K562 (cell line): ENCODE measurements around the gene KRT77. TPM values are rescaled to one million over a fixed set of nuclear protein-coding genes. Genes with fewer than 3 reads are reported as not detected.

ENCODE experiments used
- HINFP ChIP-seq: fragments of 450-650 bp; conservative IDR thresholded peaks from 2 replicates; pipeline ENCODE4 v1.6.1; 2016; ENCODE audit warnings: missing genetic modification characterization, low read depth, mild to moderate bottlenecking, control low read depth, missing compliant biosample characterization
- NELFE ChIP-seq: IDR thresholded peaks from 2 replicates; pipeline ENCODE4 v1.6.1; 2011; ENCODE audit warnings: mild to moderate bottlenecking; ENCODE audit not compliant: insufficient read depth, insufficient read length
- NFE2L1 ChIP-seq: fragments of 450-650 bp; IDR thresholded peaks from 2 replicates; pipeline ENCODE4 v1.6.1; 2016; ENCODE audit warnings: missing genetic modification characterization, low read depth, mild to moderate bottlenecking, missing compliant biosample characterization, moderate library complexity, borderline replicate concordance
- TRIM24 ChIP-seq, 2 experiments: fragments of 450-650 bp; IDR thresholded peaks; 2 replicates each; pipeline ENCODE4 v1.6.1; 2016
- ZFP1 ChIP-seq: fragments of 450-650 bp; formaldehyde crosslinking; IDR thresholded peaks from 2 replicates; pipeline ENCODE4 v1.4.0; 2020; ENCODE audit warnings: mild to moderate bottlenecking, mixed read lengths
- polyA plus RNA-seq, 8 experiments: library from polyadenylated mRNA; depleted of rRNA in 4 of 8; stranded (reverse) in 5 of 8; unstranded in 3 of 8; fragments of >200 nt; fragmentation: Nextera tagmentation in 2 of 8; fragmentation: Illumina TruSeq in 1 of 8; extraction: Ambion mirVana in 2 of 8; extraction: Trizol in 1 of 8; gene quantifications; 2 replicates each; pipeline versions ENCODE4 v1.2.1 to v1.2.3, GENCODE V29; 2011 to 2014; ENCODE audit warnings: inconsistent platforms in 1 of 8, missing spikeins in 1 of 8
- total RNA-seq, 7 experiments: library from RNA; depleted of rRNA in 6 of 7; stranded (reverse); fragments of >200 nt in 6 of 7; fragmentation: Illumina TruSeq in 2 of 7; extraction: Trizol in 2 of 7; gene quantifications; 2 replicates each; pipeline versions ENCODE4 v1.2.1 to v1.2.3, GENCODE V29; 2011 to 2021; ENCODE audit warnings: low replicate concordance in 1 of 7
- TF ChIP-seq, protein P1 (sequence below): sonication (generic); formaldehyde crosslinking; IDR thresholded peaks from 2 replicates; pipeline ENCODE4 v1.8.1; 2022; ENCODE audit warnings: missing genetic modification reagents
- TF ChIP-seq, protein P2 (sequence below), 3 experiments: fragments of 200-800 bp in 1 of 3; fragments of 250-450 bp in 1 of 3; fragments of 450-650 bp in 1 of 3; sonication (Bioruptor Pico) in 1 of 3; sonication (Bioruptor generic) in 1 of 3; formaldehyde crosslinking in 1 of 3; IDR thresholded peaks; 2 replicates each; pipeline versions ENCODE4 v1.6.1 to v1.8.0; 2016 to 2022; ENCODE audit warnings: mild to moderate bottlenecking in 2 of 3, missing genetic modification characterization in 2 of 3, missing compliant biosample characterization in 1 of 3, moderate library complexity in 1 of 3
- TF ChIP-seq, protein P3 (sequence below): sonication (generic); formaldehyde crosslinking; IDR thresholded peaks from 2 replicates; pipeline ENCODE4 v1.9.0; 2022; ENCODE audit warnings: mild to moderate bottlenecking, missing genetic modification reagents
- TF ChIP-seq, protein P4 (sequence below): fragments of 250-450 bp; sonication (Bioruptor Pico); IDR thresholded peaks from 2 replicates; pipeline ENCODE4 v1.4.0; 2020; ENCODE audit warnings: mild to moderate bottlenecking
- TF ChIP-seq, protein P5 (sequence below): fragments of 200-800 bp; sonication (Bioruptor generic); IDR thresholded peaks from 2 replicates; pipeline ENCODE4 v1.6.1; 2016; ENCODE audit warnings: missing genetic modification characterization, missing compliant biosample characterization

The KRT77 gene
- total and polyA plus RNA-seq, 9 of the 15 experiments (the other 6 are each of a cell fraction or from before 2014, with no cell fraction given), result not detected

DNA sequence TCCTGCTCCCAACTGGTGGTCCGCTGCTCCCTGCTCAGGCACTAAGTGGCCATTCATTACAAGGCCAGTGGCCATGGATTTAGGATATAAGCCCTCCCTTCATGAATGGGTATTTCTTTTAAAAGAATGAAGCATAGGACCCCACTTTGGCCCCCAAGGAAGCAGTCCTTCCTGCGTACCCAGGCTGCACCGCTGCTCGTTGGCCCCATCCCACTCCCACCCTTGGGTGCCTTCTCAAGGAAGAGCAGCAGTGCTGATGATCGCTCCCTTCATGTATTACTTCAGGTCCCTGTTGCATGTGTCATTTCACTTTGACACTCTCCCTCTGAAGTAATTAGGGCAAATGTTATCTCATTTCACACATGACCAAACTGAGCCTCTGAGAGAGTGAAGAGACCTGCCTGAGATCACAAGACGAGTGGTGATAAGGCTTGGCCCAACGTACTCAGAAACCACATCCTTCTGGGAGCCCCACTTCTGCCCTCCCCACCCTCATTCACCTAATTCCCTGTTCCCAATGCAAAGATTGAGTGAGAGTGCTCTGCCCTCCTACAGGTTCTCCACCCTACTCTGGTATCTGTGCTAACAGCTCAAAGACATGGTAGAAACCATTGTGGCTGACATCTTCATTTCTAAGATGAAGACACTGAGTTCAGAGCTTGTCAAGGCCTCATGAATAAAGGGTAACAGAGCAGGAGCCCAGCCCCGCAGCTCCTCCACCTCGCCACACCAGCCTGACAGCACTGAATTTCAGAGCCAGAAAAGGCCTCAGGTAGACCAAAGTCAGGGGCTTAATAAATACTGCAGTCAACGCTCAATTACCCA, 41.0 kb downstream of the KRT77 start (continued):
- TF ChIP-seq HINFP (tag), result no peak
- TF ChIP-seq NFE2L1 (tag), result no peak; the same call in 1 of the 2 replicates
- TF ChIP-seq, protein P1, sequence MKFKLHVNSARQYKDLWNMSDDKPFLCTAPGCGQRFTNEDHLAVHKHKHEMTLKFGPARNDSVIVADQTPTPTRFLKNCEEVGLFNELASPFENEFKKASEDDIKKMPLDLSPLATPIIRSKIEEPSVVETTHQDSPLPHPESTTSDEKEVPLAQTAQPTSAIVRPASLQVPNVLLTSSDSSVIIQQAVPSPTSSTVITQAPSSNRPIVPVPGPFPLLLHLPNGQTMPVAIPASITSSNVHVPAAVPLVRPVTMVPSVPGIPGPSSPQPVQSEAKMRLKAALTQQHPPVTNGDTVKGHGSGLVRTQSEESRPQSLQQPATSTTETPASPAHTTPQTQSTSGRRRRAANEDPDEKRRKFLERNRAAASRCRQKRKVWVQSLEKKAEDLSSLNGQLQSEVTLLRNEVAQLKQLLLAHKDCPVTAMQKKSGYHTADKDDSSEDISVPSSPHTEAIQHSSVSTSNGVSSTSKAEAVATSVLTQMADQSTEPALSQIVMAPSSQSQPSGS, result no peak
- TF ChIP-seq, protein P2, sequence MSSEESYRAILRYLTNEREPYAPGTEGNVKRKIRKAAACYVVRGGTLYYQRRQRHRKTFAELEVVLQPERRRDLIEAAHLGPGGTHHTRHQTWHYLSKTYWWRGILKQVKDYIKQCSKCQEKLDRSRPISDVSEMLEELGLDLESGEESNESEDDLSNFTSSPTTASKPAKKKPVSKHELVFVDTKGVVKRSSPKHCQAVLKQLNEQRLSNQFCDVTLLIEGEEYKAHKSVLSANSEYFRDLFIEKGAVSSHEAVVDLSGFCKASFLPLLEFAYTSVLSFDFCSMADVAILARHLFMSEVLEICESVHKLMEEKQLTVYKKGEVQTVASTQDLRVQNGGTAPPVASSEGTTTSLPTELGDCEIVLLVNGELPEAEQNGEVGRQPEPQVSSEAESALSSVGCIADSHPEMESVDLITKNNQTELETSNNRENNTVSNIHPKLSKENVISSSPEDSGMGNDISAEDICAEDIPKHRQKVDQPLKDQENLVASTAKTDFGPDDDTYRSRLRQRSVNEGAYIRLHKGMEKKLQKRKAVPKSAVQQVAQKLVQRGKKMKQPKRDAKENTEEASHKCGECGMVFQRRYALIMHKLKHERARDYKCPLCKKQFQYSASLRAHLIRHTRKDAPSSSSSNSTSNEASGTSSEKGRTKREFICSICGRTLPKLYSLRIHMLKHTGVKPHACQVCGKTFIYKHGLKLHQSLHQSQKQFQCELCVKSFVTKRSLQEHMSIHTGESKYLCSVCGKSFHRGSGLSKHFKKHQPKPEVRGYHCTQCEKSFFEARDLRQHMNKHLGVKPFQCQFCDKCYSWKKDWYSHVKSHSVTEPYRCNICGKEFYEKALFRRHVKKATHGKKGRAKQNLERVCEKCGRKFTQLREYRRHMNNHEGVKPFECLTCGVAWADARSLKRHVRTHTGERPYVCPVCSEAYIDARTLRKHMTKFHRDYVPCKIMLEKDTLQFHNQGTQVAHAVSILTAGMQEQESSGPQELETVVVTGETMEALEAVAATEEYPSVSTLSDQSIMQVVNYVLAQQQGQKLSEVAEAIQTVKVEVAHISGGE (CRISPR knock-in tag; IDR thresholded peaks at IDR 0.05), result peak in 1 of 3 experiments; percentile 70; a peak in 1 of 6 replicates
- peak; percentile 92 to 93 for TF ChIP-seq TRIM24 (IDR thresholded peaks at IDR 0.05)
- TF ChIP-seq, protein P3, sequence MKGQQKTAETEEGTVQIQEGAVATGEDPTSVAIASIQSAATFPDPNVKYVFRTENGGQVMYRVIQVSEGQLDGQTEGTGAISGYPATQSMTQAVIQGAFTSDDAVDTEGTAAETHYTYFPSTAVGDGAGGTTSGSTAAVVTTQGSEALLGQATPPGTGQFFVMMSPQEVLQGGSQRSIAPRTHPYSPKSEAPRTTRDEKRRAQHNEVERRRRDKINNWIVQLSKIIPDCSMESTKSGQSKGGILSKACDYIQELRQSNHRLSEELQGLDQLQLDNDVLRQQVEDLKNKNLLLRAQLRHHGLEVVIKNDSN (CRISPR knock-in tag), result peak; percentile 70
- TF ChIP-seq, protein P4, sequence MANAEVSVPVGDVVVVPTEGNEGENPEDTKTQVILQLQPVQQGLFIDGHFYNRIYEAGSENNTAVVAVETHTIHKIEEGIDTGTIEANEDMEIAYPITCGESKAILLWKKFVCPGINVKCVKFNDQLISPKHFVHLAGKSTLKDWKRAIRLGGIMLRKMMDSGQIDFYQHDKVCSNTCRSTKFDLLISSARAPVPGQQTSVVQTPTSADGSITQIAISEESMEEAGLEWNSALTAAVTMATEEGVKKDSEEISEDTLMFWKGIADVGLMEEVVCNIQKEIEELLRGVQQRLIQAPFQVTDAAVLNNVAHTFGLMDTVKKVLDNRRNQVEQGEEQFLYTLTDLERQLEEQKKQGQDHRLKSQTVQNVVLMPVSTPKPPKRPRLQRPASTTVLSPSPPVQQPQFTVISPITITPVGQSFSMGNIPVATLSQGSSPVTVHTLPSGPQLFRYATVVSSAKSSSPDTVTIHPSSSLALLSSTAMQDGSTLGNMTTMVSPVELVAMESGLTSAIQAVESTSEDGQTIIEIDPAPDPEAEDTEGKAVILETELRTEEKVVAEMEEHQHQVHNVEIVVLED, result no peak; the same call in 1 of the 2 replicates
- TF ChIP-seq ZFP1, result no peak
- no peak for TF ChIP-seq NELFE
- TF ChIP-seq, protein P5, sequence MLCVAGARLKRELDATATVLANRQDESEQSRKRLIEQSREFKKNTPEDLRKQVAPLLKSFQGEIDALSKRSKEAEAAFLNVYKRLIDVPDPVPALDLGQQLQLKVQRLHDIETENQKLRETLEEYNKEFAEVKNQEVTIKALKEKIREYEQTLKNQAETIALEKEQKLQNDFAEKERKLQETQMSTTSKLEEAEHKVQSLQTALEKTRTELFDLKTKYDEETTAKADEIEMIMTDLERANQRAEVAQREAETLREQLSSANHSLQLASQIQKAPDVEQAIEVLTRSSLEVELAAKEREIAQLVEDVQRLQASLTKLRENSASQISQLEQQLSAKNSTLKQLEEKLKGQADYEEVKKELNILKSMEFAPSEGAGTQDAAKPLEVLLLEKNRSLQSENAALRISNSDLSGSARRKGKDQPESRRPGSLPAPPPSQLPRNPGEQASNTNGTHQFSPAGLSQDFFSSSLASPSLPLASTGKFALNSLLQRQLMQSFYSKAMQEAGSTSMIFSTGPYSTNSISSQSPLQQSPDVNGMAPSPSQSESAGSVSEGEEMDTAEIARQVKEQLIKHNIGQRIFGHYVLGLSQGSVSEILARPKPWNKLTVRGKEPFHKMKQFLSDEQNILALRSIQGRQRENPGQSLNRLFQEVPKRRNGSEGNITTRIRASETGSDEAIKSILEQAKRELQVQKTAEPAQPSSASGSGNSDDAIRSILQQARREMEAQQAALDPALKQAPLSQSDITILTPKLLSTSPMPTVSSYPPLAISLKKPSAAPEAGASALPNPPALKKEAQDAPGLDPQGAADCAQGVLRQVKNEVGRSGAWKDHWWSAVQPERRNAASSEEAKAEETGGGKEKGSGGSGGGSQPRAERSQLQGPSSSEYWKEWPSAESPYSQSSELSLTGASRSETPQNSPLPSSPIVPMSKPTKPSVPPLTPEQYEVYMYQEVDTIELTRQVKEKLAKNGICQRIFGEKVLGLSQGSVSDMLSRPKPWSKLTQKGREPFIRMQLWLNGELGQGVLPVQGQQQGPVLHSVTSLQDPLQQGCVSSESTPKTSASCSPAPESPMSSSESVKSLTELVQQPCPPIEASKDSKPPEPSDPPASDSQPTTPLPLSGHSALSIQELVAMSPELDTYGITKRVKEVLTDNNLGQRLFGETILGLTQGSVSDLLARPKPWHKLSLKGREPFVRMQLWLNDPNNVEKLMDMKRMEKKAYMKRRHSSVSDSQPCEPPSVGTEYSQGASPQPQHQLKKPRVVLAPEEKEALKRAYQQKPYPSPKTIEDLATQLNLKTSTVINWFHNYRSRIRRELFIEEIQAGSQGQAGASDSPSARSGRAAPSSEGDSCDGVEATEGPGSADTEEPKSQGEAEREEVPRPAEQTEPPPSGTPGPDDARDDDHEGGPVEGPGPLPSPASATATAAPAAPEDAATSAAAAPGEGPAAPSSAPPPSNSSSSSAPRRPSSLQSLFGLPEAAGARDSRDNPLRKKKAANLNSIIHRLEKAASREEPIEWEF (CRISPR knock-in tag), result 0 out of 2 replicates have a peak, but pooled peaks have one; percentile 74
